Keratinocyte (primary cell): ENCODE results near the gene KRT35.

Experiments used
- EZH2 ChIP-seq: IDR thresholded peaks from one replicate; pipeline ENCODE4 v1.6.1; 2012; ENCODE audit warnings: inconsistent platforms, mild to moderate bottlenecking, low read length, moderate library complexity
- TF ChIP-seq, protein P1 (sequence below), 3 experiments: IDR thresholded peaks in 1 of 3; conservative IDR thresholded peaks in 1 of 3; optimal IDR thresholded peaks in 1 of 3; 2 replicates in 2 of 3; 3 replicates in 1 of 3; pipeline versions ENCODE3 to v1.5.1; 2011; ENCODE audit warnings: low read length in 3 of 3, mild to moderate bottlenecking in 3 of 3, moderate library complexity in 2 of 3, control low read depth in 1 of 3, inconsistent platforms in 1 of 3; ENCODE audit not compliant: insufficient read depth in 2 of 3; ENCODE audit errors: extremely low read depth in 1 of 3

DNA sequence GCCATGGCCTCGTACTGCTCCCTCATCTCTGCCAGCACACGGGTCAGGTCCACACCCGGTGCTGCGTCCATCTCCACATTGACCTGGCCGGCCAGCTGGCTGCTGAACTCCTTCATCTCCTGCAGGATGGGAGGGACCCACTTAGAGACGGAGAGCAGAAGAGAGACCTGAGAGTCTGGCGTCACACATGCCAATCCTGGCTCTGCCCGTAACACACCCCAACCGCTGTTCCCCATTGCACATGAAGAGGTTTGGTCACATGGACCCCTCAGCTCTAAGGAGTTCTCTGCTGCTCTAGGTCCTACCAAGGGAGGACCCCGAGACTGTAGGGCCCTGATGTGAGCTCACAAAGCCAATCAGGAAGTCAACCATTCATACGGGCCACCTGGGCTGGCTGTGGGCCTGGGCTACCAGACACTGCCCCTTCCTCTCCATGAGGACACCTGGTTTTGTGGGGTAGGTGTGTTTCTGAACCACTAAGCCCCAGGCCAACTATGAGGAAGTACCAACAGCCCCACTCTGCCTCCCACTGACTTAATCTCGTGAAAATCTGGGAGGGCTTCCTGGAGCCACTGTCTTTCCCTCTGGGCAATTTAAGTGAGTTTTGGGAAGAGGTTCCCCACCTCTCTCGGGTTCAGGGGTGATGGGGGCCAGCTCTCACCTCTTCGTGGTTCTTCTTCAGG is 35.3 kb upstream of the KRT35 start:
- TF ChIP-seq, protein P1, sequence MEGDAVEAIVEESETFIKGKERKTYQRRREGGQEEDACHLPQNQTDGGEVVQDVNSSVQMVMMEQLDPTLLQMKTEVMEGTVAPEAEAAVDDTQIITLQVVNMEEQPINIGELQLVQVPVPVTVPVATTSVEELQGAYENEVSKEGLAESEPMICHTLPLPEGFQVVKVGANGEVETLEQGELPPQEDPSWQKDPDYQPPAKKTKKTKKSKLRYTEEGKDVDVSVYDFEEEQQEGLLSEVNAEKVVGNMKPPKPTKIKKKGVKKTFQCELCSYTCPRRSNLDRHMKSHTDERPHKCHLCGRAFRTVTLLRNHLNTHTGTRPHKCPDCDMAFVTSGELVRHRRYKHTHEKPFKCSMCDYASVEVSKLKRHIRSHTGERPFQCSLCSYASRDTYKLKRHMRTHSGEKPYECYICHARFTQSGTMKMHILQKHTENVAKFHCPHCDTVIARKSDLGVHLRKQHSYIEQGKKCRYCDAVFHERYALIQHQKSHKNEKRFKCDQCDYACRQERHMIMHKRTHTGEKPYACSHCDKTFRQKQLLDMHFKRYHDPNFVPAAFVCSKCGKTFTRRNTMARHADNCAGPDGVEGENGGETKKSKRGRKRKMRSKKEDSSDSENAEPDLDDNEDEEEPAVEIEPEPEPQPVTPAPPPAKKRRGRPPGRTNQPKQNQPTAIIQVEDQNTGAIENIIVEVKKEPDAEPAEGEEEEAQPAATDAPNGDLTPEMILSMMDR (optimal IDR thresholded peaks at IDR 0.05 in 1 of 3, IDR thresholded peaks at IDR 0.05 in 1 of 3, conservative IDR thresholded peaks at IDR 0.05 in 1 of 3; ENCODE audit: extremely low read depth in 1 of 3, insufficient read depth in 2 of 3, low read length in 3 of 3): no peak
- no peak for TF ChIP-seq EZH2
